ENCODE results near the gene ACSM6.

ACSM6 gene

DNA sequence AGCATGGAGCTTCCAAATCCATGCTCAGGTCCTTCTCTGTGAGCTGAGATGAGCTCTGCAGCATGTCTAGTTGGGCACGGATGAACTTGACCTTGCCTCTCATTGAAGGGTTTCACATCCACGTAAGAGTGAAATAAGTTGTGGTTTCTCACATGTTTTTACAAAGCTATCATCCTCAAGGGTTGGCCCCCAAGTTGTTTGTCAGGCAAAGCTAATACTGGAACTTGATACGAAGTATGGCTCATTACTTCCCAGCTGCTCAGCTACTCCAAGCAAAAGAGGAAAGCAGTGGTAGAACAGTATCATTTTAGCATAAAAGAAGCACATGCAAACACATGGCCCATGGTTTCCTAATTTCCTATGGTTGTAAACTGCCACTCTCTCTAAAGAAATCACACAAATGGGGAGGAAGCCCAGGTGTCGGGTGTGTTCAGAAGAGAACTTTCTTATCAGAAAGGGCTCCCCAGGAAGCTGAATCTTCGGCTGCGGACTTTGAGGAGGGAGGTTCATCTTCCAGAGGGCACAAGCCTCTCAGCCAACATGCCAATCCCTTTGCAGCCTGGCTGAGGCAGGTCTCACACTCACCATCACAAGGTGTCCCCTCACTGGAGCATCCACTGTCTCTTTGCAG, 51.5 kb downstream of the ACSM6 start:
- Histone ChIP-seq H3K36me3 (no peaks in the 10 kb centered on the region), H3K27me3 (no peaks in the 10 kb centered on the region), H3K4me1 (ENCODE audit: control insufficient read depth in 1 of 2, insufficient read depth in 1 of 2, low read depth in 1 of 2, low read length in 1 of 2) (no peaks in the 10 kb centered on the region), H3K4me3 (ENCODE audit: low read depth in 1 of 2, low read length in 1 of 2) (no peak overlapping the region), H3K9me3 (no peaks in the 10 kb centered on the region), H3K27ac (no peak overlapping the region)
- TF ChIP-seq, protein P1, sequence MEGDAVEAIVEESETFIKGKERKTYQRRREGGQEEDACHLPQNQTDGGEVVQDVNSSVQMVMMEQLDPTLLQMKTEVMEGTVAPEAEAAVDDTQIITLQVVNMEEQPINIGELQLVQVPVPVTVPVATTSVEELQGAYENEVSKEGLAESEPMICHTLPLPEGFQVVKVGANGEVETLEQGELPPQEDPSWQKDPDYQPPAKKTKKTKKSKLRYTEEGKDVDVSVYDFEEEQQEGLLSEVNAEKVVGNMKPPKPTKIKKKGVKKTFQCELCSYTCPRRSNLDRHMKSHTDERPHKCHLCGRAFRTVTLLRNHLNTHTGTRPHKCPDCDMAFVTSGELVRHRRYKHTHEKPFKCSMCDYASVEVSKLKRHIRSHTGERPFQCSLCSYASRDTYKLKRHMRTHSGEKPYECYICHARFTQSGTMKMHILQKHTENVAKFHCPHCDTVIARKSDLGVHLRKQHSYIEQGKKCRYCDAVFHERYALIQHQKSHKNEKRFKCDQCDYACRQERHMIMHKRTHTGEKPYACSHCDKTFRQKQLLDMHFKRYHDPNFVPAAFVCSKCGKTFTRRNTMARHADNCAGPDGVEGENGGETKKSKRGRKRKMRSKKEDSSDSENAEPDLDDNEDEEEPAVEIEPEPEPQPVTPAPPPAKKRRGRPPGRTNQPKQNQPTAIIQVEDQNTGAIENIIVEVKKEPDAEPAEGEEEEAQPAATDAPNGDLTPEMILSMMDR (IDR thresholded peaks at IDR 0.05) = no peak

DNA sequence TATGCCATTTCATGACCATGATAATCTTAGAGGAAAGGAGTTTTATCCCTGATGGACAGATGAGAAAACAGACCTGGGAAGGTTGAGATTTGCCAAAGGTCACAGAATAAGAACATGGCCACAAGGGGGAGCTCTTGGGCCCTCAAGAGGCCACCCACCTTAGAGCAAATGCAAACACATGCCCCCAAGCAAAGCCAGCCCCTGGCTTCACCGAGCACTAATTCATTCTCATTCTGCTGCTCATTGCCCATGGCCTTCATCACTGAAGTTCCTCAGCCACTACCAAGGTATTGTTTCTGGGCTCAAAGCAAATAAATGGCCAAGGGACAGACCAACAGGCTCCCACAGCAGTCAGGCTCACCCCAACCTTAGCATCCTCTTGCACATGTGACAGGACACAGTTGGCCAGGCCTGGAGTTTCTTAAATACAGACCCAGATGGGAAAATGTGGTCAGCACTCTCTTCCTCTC, 52.6 kb downstream of the ACSM6 start:
- Histone ChIP-seq H3K27ac (no peak overlapping the region), H3K36me3 (no peaks in the 10 kb centered on the region), H3K4me3 (ENCODE audit: low read depth in 1 of 2, low read length in 1 of 2) (no peak overlapping the region), H3K4me1 (ENCODE audit: control insufficient read depth in 1 of 2, insufficient read depth in 1 of 2, low read depth in 1 of 2, low read length in 1 of 2) (no peaks in the 10 kb centered on the region), H3K9me3 (no peaks in the 10 kb centered on the region), H3K27me3 (no peaks in the 10 kb centered on the region)
- TF ChIP-seq, protein P1 (IDR thresholded peaks at IDR 0.05) = peak; percentile 55

DNA sequence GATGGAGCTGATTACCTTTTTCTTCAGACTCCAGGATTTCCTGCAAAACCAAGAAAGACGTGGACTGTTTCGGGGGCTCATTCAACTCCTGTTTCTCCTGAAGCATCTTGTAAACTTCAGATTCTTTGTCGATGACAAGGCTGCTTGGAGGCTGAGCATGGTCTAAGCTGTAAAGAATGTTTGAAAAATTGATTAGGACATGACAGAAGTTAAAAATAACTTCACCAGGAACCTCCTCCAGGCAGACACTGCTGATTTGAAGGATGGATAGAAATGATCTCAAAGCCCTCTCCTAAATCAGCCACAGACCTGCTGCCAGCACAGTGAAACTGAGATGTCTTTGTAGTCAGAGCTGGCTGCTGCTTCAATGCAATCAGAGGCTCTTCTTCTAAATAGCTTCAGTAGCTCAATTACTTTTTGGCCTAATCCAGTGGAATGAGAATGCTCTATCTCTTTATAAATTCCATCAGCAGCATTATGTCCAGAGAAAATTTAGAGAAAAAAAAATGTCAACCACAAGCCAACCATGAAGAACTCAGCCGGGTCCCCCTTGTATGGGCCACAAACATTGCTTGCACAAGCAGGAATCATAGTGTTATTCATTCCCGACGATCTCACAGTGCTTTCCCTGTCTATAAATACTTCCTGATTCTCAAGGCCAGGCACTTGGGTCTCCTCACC, 53.3 kb downstream of the ACSM6 start:
- TF ChIP-seq, protein P1 (IDR thresholded peaks at IDR 0.05) = no peak
- no peak overlapping the region for H3K27ac ChIP-seq
- H3K27me3 ChIP-seq = no peaks in the 10 kb centered on the region
- no peaks in the 10 kb centered on the region for H3K36me3 ChIP-seq
- no peaks in the 10 kb centered on the region for H3K9me3 ChIP-seq
- H3K4me3 ChIP-seq (ENCODE audit: low read depth in 1 of 2, low read length in 1 of 2) = no peak overlapping the region
- no peaks in the 10 kb centered on the region for H3K4me1 ChIP-seq (ENCODE audit: control insufficient read depth in 1 of 2, insufficient read depth in 1 of 2, low read depth in 1 of 2, low read length in 1 of 2)

DNA sequence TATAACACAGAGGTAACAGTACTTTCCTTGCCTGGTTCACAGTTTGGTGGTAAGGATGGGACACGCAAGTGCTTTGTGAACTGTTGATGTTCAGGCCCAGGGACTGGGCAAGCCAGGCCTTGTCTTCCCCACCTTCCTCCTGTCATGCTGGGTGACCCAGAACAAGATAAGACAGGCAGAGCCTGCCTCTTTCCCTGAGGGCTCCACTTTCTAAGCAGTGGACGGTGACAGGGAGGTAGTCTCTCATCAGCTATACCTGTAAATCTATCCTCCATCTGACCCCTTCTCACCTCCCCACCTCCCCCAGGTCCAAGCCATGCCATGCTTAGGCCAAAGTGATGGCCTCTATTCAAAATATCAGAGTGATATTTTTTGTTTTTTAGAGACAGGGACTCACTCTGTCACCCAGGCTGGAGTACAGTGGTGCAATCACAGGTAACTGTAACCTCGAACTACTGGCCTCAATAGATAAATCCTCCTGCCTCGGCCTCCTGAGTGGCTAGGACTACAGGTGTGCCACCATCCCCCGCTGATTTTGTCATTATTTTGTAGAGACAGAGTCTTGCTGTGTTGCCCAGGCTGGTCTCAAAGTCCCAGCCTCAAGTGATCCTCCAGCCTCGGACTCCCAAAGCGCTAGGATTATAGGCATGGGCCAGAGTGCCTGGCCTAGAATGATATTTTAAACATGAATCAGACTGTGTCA, 54.0 kb downstream of the ACSM6 start:
- Histone ChIP-seq H3K36me3 (no peaks in the 10 kb centered on the region), H3K4me3 (ENCODE audit: low read depth in 1 of 2, low read length in 1 of 2) (no peak overlapping the region), H3K9me3 (no peaks in the 10 kb centered on the region), H3K27ac (no peak overlapping the region), H3K27me3 (no peaks in the 10 kb centered on the region), H3K4me1 (ENCODE audit: control insufficient read depth in 1 of 2, insufficient read depth in 1 of 2, low read depth in 1 of 2, low read length in 1 of 2) (no peaks in the 10 kb centered on the region)
- TF ChIP-seq, protein P1 (IDR thresholded peaks at IDR 0.05) = no peak

DNA sequence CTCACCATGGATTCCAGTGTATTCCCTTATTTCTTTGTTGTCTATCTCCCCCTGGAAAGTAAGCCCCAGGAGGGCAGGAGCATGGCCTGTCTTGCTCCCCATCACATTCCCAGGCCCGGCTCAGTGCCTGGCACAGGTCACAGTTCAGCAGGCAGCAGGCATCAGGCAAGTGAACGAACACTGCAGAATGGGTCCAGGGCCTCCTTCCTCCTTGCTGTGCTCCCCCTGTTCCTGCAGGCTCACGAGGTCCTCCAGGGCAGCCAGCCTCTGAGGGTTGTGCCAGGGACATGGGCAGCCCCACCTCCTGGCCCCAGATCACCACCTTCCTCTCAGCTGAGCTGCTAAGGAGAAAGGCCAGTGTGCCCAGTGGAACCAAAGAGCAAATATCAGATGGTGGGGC, 55.0 kb downstream of the ACSM6 start:
- H3K27me3 ChIP-seq = no peaks in the 10 kb centered on the region
- no peaks in the 10 kb centered on the region for H3K36me3 ChIP-seq
- TF ChIP-seq, protein P1 (IDR thresholded peaks at IDR 0.05) = no peak
- H3K27ac ChIP-seq = no peak overlapping the region
- H3K4me3 ChIP-seq (ENCODE audit: low read depth in 1 of 2, low read length in 1 of 2) = no peak overlapping the region
- no peaks in the 10 kb centered on the region for H3K4me1 ChIP-seq (ENCODE audit: control insufficient read depth in 1 of 2, insufficient read depth in 1 of 2, low read depth in 1 of 2, low read length in 1 of 2)
- no peaks in the 10 kb centered on the region for H3K9me3 ChIP-seq
